ENCODE measurements around the gene SHC4.

DNA sequence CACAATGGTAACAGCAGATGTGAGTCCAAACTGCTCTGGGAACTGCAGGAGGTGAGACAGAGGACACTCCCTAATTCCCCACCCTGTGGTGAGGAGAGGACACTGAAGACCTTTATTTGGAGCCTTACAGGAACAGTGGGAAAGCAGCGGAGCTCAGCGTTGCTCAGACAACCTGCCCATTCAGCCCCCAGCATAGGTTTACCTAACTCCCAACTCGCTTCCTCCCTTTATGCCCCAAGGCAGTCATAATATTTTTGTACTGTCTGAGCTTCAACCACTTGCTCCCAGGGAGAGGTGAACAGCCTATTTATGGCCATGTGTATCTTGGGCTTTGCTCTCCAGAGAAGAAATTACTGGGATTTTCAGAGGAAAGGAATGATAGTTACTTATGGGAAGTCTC is 34.1 kb downstream of the SHC4 start:
- TF ChIP-seq, protein P1, sequence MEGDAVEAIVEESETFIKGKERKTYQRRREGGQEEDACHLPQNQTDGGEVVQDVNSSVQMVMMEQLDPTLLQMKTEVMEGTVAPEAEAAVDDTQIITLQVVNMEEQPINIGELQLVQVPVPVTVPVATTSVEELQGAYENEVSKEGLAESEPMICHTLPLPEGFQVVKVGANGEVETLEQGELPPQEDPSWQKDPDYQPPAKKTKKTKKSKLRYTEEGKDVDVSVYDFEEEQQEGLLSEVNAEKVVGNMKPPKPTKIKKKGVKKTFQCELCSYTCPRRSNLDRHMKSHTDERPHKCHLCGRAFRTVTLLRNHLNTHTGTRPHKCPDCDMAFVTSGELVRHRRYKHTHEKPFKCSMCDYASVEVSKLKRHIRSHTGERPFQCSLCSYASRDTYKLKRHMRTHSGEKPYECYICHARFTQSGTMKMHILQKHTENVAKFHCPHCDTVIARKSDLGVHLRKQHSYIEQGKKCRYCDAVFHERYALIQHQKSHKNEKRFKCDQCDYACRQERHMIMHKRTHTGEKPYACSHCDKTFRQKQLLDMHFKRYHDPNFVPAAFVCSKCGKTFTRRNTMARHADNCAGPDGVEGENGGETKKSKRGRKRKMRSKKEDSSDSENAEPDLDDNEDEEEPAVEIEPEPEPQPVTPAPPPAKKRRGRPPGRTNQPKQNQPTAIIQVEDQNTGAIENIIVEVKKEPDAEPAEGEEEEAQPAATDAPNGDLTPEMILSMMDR (IDR thresholded peaks at IDR 0.05; ENCODE audit: insufficient read depth, low read length): no peak
- TF ChIP-seq, protein P2, sequence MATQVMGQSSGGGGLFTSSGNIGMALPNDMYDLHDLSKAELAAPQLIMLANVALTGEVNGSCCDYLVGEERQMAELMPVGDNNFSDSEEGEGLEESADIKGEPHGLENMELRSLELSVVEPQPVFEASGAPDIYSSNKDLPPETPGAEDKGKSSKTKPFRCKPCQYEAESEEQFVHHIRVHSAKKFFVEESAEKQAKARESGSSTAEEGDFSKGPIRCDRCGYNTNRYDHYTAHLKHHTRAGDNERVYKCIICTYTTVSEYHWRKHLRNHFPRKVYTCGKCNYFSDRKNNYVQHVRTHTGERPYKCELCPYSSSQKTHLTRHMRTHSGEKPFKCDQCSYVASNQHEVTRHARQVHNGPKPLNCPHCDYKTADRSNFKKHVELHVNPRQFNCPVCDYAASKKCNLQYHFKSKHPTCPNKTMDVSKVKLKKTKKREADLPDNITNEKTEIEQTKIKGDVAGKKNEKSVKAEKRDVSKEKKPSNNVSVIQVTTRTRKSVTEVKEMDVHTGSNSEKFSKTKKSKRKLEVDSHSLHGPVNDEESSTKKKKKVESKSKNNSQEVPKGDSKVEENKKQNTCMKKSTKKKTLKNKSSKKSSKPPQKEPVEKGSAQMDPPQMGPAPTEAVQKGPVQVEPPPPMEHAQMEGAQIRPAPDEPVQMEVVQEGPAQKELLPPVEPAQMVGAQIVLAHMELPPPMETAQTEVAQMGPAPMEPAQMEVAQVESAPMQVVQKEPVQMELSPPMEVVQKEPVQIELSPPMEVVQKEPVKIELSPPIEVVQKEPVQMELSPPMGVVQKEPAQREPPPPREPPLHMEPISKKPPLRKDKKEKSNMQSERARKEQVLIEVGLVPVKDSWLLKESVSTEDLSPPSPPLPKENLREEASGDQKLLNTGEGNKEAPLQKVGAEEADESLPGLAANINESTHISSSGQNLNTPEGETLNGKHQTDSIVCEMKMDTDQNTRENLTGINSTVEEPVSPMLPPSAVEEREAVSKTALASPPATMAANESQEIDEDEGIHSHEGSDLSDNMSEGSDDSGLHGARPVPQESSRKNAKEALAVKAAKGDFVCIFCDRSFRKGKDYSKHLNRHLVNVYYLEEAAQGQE (IDR thresholded peaks at IDR 0.05; ENCODE audit: insufficient replicate concordance, low read depth): no peak
- TF ChIP-seq POLR2AphosphoS5 (IDR thresholded peaks at IDR 0.05; ENCODE audit: low read depth) (no peak), SPI1 (IDR thresholded peaks at IDR 0.05; ENCODE audit: borderline replicate concordance, low read depth) (no peak), GABPA (IDR thresholded peaks at IDR 0.05; ENCODE audit: low read depth) (no peak)
